ENCODE results near the gene UBAP1. TPM values are rescaled to one million over a fixed set of nuclear protein-coding genes. Genes with fewer than 3 reads are reported as not detected.

UBAP1 gene
- total RNA-seq, 4 donors from 2014 or later: 13.5 to 37.8 (median 31.7) TPM

DNA sequence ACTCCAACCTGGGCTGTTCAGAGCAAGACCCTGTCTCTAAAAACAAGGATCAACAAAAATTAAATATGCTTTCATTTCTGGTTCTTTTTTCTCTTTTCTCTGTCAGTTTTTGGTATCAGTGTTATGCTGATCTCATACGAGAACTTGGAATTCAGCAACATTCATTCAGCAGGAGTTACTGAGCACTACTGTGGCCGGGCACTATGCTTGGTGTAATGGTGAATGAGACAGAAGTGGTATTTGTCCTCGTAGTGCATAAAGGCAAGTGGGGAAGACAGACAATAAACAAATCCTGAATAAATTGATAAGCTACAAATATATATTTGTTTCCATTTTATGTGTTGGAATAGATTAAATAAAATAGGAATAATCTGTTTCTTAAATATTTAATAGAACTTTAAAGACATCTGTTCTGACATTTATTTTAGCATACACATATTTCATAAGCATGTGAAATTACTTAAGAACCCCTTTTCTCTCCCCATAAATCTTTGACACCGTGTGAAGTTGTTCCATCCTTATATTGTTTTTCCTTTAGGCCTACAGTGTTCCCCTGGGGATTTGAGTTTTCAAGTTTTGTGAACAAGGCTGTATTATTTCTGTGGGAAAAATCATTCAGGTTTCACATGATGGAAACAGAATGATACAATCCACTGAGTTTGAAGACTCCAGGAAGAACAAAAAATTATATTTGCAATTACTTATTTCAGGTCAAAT lies 24.6 kb downstream of the UBAP1 start:
- H3K4me1 ChIP-seq: peaks cover 0 to 24% (median 8%) of the 10 kb centered on the region in 4 donors
- in situ Hi-C loops (cut with MboI; ENCODE audit: low pct_ligation_motif_present in 1 of 4, low pct_unique_long_range_greater_than_20kb in 1 of 4, low sequenced_read_pairs in 3 of 4) (no loop called here), intact Hi-C loops (cut with DNase I; ENCODE audit: low total_unique reads) (no loop called here)

DNA sequence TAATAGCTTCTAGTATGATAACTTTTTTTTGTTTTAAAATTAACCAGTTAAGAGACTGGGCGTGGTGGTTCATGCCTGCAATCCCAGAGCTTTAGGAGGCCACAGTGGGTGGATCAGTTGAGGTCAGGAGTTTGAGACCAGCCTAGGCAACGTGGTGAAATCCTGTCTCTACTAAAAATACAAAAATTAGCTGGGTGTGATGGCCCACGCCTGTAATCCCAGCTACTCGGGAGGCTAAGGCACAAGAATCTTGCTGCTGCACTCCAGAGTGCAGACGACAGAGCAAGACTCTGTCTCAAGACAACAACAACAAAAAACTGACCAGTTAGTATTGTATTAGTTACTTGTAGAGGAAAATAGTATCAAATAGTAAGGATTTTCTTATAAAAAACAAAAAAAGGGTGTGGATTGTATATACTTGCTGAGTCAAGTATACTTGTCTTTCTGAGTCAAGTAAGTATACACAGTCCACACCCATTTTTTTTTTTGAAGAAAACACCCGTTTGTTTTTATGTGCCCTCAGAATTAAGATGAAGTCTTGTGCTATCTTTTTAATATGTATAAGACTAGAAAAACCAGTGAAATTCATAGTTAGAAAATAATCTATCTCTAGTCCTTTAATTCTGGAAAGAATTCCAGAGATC lies 25.3 kb downstream of the UBAP1 start:
- 46 to 67% methylated on average over 6 of the region's 6 CpGs for WGBS, 2 donors (ENCODE audit: low coverage in 1 of 2)
- no peak overlapping the region for H3K4me3 ChIP-seq
- intact Hi-C loops (cut with DNase I; ENCODE audit: low total_unique reads) (no loop called here), in situ Hi-C loops (cut with MboI; ENCODE audit: low pct_ligation_motif_present in 1 of 4, low pct_unique_long_range_greater_than_20kb in 1 of 4, low sequenced_read_pairs in 3 of 4) (no loop called here)
- TF ChIP-seq POLR2A (IDR thresholded peaks at IDR 0.05) (no peak), POLR2AphosphoS5 (IDR thresholded peaks at IDR 0.05) (no peak), EP300 (IDR thresholded peaks at IDR 0.05; ENCODE audit: low read depth) (no peak), CTCF (IDR thresholded peaks at IDR 0.05) (no peak)
- H3K27me3 ChIP-seq: no peaks in the 10 kb centered on the region
- peaks cover 0 to 24% (median 8%) of the 10 kb centered on the region in 4 donors for H3K4me1 ChIP-seq
- no peaks in the 10 kb centered on the region for H3K9me3 ChIP-seq
- H3K36me3 ChIP-seq: no peaks in the 10 kb centered on the region
- no peak for DNase-seq
- H3K27ac ChIP-seq: no peak overlapping the region

More for the DNA sequence above, 24.6 kb downstream of the UBAP1 start:
- DNase-seq: no peak
- Histone ChIP-seq H3K9me3 (no peaks in the 10 kb centered on the region), H3K27ac (no peak overlapping the region), H3K36me3 (no peaks in the 10 kb centered on the region), H3K27me3 (no peaks in the 10 kb centered on the region), H3K4me3 (no peak overlapping the region)
- TF ChIP-seq EP300 (IDR thresholded peaks at IDR 0.05; ENCODE audit: low read depth) (no peak), POLR2A (IDR thresholded peaks at IDR 0.05) (no peak), CTCF (IDR thresholded peaks at IDR 0.05) (no peak), POLR2AphosphoS5 (IDR thresholded peaks at IDR 0.05) (no peak)
- WGBS, 2 donors (ENCODE audit: low coverage in 1 of 2): 63 to 69% methylated on average over 4 of the region's 4 CpGs

DNA sequence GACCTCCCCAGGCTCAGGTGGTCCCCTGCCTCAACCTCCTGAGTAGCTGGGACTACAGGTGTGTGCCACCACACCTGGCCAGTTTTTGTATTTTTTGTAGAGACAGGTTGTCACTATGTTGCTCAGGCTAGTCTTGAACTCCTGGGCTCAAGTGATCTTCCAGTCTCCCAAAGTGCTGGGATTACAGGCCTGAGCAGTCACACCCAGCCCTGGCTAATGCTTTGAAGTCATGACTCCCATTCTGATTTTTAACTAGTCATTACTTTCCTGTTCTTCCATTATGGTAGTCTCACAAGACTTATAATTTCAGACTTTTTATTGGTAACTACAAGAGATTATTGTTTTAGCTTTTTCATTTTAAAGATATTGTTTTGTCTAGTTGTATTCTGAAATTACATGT lies 26.3 kb downstream of the UBAP1 start:
- no peak for DNase-seq
- Histone ChIP-seq H3K4me3 (no peak overlapping the region), H3K27ac (no peak overlapping the region), H3K36me3 (no peaks in the 10 kb centered on the region), H3K9me3 (no peaks in the 10 kb centered on the region), H3K4me1 (peaks cover 0 to 24% (median 8%) of the 10 kb centered on the region in 4 donors), H3K27me3 (no peaks in the 10 kb centered on the region)
- intact Hi-C loops (cut with DNase I; ENCODE audit: low total_unique reads): no loop called here
- TF ChIP-seq EP300 (IDR thresholded peaks at IDR 0.05; ENCODE audit: low read depth) (no peak), POLR2A (IDR thresholded peaks at IDR 0.05) (no peak), POLR2AphosphoS5 (IDR thresholded peaks at IDR 0.05) (no peak), CTCF (IDR thresholded peaks at IDR 0.05) (no peak)
- in situ Hi-C loops (cut with MboI; ENCODE audit: low pct_ligation_motif_present in 1 of 4, low pct_unique_long_range_greater_than_20kb in 1 of 4, low sequenced_read_pairs in 3 of 4): no loop called here

- Histone ChIP-seq H3K4me1 (peaks cover 0 to 21% (median 8%) of the 10 kb centered on the region in 4 donors), H3K27ac (no peak overlapping the region), H3K27me3 (no peaks in the 10 kb centered on the region), H3K36me3 (no peaks in the 10 kb centered on the region), H3K4me3 (no peak overlapping the region), H3K9me3 (no peaks in the 10 kb centered on the region)
- in situ Hi-C loops (cut with MboI; ENCODE audit: low pct_ligation_motif_present in 1 of 4, low pct_unique_long_range_greater_than_20kb in 1 of 4, low sequenced_read_pairs in 3 of 4) (no loop called here), intact Hi-C loops (cut with DNase I; ENCODE audit: low total_unique reads) (no loop called here)
- no peak for DNase-seq
- TF ChIP-seq EP300 (IDR thresholded peaks at IDR 0.05; ENCODE audit: low read depth) (no peak), CTCF (IDR thresholded peaks at IDR 0.05) (no peak), POLR2AphosphoS5 (IDR thresholded peaks at IDR 0.05) (no peak), POLR2A (IDR thresholded peaks at IDR 0.05) (no peak)
- WGBS, 2 donors (ENCODE audit: low coverage in 1 of 2): 87 to 91% methylated on average over 4 of the region's 4 CpGs
Measured at GRCh38 chr9:34206561-34206960, 27.7 kb downstream of the UBAP1 start.
